GM19438 (cell line): ENCODE data around the gene APPL2.
"Not testable (repeated sequence)": the region's sequence is repeated elsewhere in the genome, so short reads cannot be mapped to it uniquely, and the experiment has no call there.

Source experiments
- ATAC-seq: cut with Tn5 transposase; IDR thresholded peaks from one replicate; pipeline ENCODE4 v1.9.1; 2021; ENCODE audit warnings: low read depth; ENCODE audit not compliant: unreplicated experiment

The APPL2 gene

GRCh38 chr12:105201299-105201698 lies 34.7 kb downstream of the APPL2 start:
- no peak for ATAC-seq

GRCh38 chr12:105200385-105200784 lies 35.6 kb downstream of the APPL2 start:
- no peak for ATAC-seq

GRCh38 chr12:105198961-105199360 lies 37.0 kb downstream of the APPL2 start:
- no peak for ATAC-seq

- ATAC-seq = no peak
Observed at GRCh38 chr12:105196090-105196489, 39.9 kb downstream of the APPL2 start.

- no peak for ATAC-seq
Observed at GRCh38 chr12:105194947-105195346, 41.0 kb downstream of the APPL2 start.

- ATAC-seq = no peak
Observed at GRCh38 chr12:105192624-105193225, 43.2 kb downstream of the APPL2 start.

- ATAC-seq = no peak
Observed at GRCh38 chr12:105190530-105190929, 45.4 kb downstream of the APPL2 start.

- ATAC-seq = no peak
Observed at GRCh38 chr12:105189293-105189692, 46.7 kb downstream of the APPL2 start.

GRCh38 chr12:105183976-105184375 lies 52.0 kb downstream of the APPL2 start:
- not testable (repeated sequence) for ATAC-seq

- not testable (repeated sequence) for ATAC-seq
Observed at GRCh38 chr12:105183406-105183805, 52.6 kb downstream of the APPL2 start.

- ATAC-seq = not testable (repeated sequence)
Observed at GRCh38 chr12:105179114-105179513, 56.9 kb downstream of the APPL2 start.

GRCh38 chr12:105177208-105177607 lies 58.8 kb downstream of the APPL2 start:
- ATAC-seq = no peak

- no peak for ATAC-seq
Observed at GRCh38 chr12:105175397-105175990, 60.5 kb downstream of the APPL2 start.

GRCh38 chr12:105171691-105172436 lies 64.1 kb downstream of the APPL2 start:
- ATAC-seq = no peak

- no peak for ATAC-seq
Observed at GRCh38 chr12:105170139-105170538, 65.8 kb downstream of the APPL2 start.

GRCh38 chr12:105168006-105168405 lies 68.0 kb downstream of the APPL2 start:
- no peak for ATAC-seq

- ATAC-seq = no peak
Observed at GRCh38 chr12:105167346-105167745, 68.6 kb downstream of the APPL2 start.

GRCh38 chr12:105166736-105167135 lies 69.2 kb downstream of the APPL2 start:
- no peak for ATAC-seq

GRCh38 chr12:105164068-105164467 lies 71.9 kb downstream of the APPL2 start:
- ATAC-seq = no peak

GRCh38 chr12:105162174-105162573 lies 73.8 kb downstream of the APPL2 start:
- no peak for ATAC-seq

GRCh38 chr12:105158876-105159275 lies 77.1 kb downstream of the APPL2 start:
- ATAC-seq = no peak

- ATAC-seq = no peak
Observed at GRCh38 chr12:105157606-105158005, 78.4 kb downstream of the APPL2 start.
